Measurements from ENCODE around the gene TEX29.

Gene TEX29

GRCh38 chr13:111344471-111345191, 24.2 kb downstream of the TEX29 start:
- no peak for DNase-seq

GRCh38 chr13:111345682-111346081, 25.2 kb downstream of the TEX29 start:
- no peak for DNase-seq

GRCh38 chr13:111346101-111346680, 25.7 kb downstream of the TEX29 start:
- no peak for DNase-seq

GRCh38 chr13:111347438-111347837, 27.0 kb downstream of the TEX29 start:
- no peak for DNase-seq

GRCh38 chr13:111353508-111353907, 33.1 kb downstream of the TEX29 start:
- no peak for DNase-seq

- no peak for DNase-seq
Observed at GRCh38 chr13:111354789-111355188, 34.3 kb downstream of the TEX29 start.

GRCh38 chr13:111356795-111357194, 36.4 kb downstream of the TEX29 start:
- no peak for DNase-seq

GRCh38 chr13:111359237-111359915, 38.9 kb downstream of the TEX29 start:
- no peak for DNase-seq

GRCh38 chr13:111359930-111360329, 39.5 kb downstream of the TEX29 start:
- no peak for DNase-seq

- no peak for DNase-seq
Observed at GRCh38 chr13:111360452-111360851, 40.0 kb downstream of the TEX29 start.

- DNase-seq = no peak
Observed at GRCh38 chr13:111361046-111361872, 40.8 kb downstream of the TEX29 start.

GRCh38 chr13:111361873-111362648, 41.6 kb downstream of the TEX29 start:
- DNase-seq = no peak

GRCh38 chr13:111363121-111363520, 42.7 kb downstream of the TEX29 start:
- DNase-seq = no peak

GRCh38 chr13:111363591-111363990, 43.1 kb downstream of the TEX29 start:
- no peak for DNase-seq

GRCh38 chr13:111365149-111366005, 44.9 kb downstream of the TEX29 start:
- DNase-seq = no peak

GRCh38 chr13:111367340-111367739, 46.9 kb downstream of the TEX29 start:
- no peak for DNase-seq

- DNase-seq = no peak
Observed at GRCh38 chr13:111368091-111368490, 47.6 kb downstream of the TEX29 start.

- no peak for DNase-seq
Observed at GRCh38 chr13:111370147-111370546, 49.7 kb downstream of the TEX29 start.

GRCh38 chr13:111370570-111371535, 50.4 kb downstream of the TEX29 start:
- DNase-seq = no peak

- no peak for DNase-seq
Observed at GRCh38 chr13:111371720-111372119, 51.3 kb downstream of the TEX29 start.
